Activated T-cell treated with anti-CD3 and anti-CD28 coated beads, Interleukin-2, amount 50 U/mL, for 4 hours (primary cell): Measurements from ENCODE around the gene PARP8. TPM values are rescaled to one million over a fixed set of nuclear protein-coding genes. Genes with fewer than 3 reads are reported as not detected.

Source experiments
- ATAC-seq, 2 donors: fragments of 200-7000 bp; cut with Tn5 transposase; one replicate each; pipeline ENCODE4 v1.10.0; 2021
- DNase-seq: peaks from one replicate; pipeline ENCODE4 v3.0.0-alpha.2; 2020
- H3K27me3 Mint-ChIP-seq: one replicate; pipeline ENCODE4 v1.8.0; 2021; ENCODE audit warnings: low read depth, mixed read lengths
- H3K36me3 Mint-ChIP-seq: one replicate; pipeline ENCODE4 v1.8.0; 2022; ENCODE audit warnings: mixed read lengths; ENCODE audit not compliant: insufficient read depth
- H3K4me1 Mint-ChIP-seq: one replicate; pipeline ENCODE4 v1.8.0; 2021; ENCODE audit warnings: low read depth, mixed read lengths
- H3K4me3 Mint-ChIP-seq: one replicate; pipeline ENCODE4 v1.8.0; 2021; ENCODE audit warnings: mild to moderate bottlenecking, moderate library complexity, mixed read lengths
- H3K9me3 Mint-ChIP-seq: one replicate; pipeline ENCODE4 v1.8.0; 2021; ENCODE audit warnings: mixed read lengths
- total RNA-seq, 3 donors: library from RNA; stranded (reverse); gene quantifications; one replicate each; pipeline ENCODE4 v1.2.1, GENCODE V29; 2021

Gene PARP8
- total RNA-seq, 3 donors from 2014 or later = 12.4 to 22.3 (median 19.8) TPM

DNA sequence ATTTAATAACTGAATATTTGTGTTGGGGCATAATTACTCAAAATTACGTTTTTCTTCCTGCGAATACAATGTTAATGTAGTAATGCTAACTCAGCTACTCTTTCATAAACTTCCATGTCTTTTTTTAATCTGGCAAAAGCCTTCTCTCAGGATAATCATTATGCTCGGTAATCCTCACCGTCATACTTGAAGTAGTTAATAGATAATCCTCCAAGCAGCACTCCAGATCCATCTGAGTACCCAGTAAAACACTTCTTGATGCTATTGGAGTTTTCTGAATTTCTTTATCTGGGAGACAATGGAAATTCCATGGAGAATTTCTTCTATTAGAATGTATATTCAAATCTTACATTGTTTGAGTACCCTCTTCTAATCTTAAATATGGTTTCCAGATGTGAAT is 34.3 kb downstream of the PARP8 start:
- no peaks in the 10 kb centered on the region for H3K9me3 Mint-ChIP-seq
- no peaks in the 10 kb centered on the region for H3K27me3 Mint-ChIP-seq
- H3K4me1 Mint-ChIP-seq = peaks cover 82% of the 10 kb centered on the region
- ATAC-seq = no peak
- peaks cover 23% of the 10 kb centered on the region for H3K36me3 Mint-ChIP-seq
- H3K4me3 Mint-ChIP-seq = no peak overlapping the region
- no peak for DNase-seq

DNA sequence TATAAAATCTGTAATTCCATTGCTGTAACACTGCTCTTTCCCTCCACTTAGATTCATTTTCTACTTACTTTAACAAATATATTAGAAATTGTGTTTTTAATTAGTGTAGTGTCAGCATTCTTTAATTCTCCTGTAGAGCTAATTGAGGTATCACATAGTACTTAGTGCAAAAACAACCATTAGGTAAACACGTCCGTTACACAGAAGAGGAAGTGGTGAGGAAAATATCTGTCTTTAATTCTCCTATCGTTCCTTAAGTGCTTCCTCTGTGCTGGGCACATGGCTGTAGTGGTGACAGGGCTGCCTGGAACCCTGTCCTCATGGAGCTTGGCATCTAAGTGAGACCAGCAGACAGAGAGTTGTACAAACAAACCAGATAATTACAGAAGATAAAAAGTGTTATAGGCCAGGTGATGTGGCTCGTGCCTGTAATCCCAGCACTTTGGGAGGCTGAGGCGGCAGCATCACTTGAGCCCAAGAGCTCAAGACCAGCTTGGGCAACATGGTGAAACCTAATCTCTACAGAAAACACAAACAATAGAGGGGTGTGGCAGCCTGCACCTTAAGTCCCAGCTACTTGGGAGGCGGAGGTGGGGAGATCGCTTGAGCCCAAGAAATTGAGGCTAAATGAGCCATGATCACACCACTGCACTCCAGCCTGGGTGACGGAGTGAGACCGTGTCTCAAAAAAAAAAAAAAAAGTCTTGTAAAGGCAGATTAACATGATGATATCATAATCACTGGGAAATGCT is 36.4 kb downstream of the PARP8 start:
- Mint-ChIP-seq H3K36me3 (peaks cover 18% of the 10 kb centered on the region), H3K4me3 (peak overlapping the region; percentile 58), H3K4me1 (peaks cover 88% of the 10 kb centered on the region), H3K9me3 (no peaks in the 10 kb centered on the region), H3K27me3 (no peaks in the 10 kb centered on the region)
- no peak for ATAC-seq
- DNase-seq = no peak

GRCh38 chr5:50703367-50703666 is 36.9 kb downstream of the PARP8 start:
- Mint-ChIP-seq H3K4me3 (no peak overlapping the region), H3K4me1 (peaks cover 88% of the 10 kb centered on the region), H3K27me3 (no peaks in the 10 kb centered on the region), H3K36me3 (peaks cover 14% of the 10 kb centered on the region), H3K9me3 (no peaks in the 10 kb centered on the region)
- DNase-seq (no peak), ATAC-seq (no peak)

- no peaks in the 10 kb centered on the region for H3K27me3 Mint-ChIP-seq
- no peak overlapping the region for H3K4me3 Mint-ChIP-seq
- ATAC-seq = no peak
- H3K4me1 Mint-ChIP-seq = peaks cover 88% of the 10 kb centered on the region
- DNase-seq = no peak
- H3K36me3 Mint-ChIP-seq = peaks cover 8% of the 10 kb centered on the region
- H3K9me3 Mint-ChIP-seq = no peaks in the 10 kb centered on the region
Measured at GRCh38 chr5:50704730-50705129, 38.3 kb downstream of the PARP8 start.

DNA sequence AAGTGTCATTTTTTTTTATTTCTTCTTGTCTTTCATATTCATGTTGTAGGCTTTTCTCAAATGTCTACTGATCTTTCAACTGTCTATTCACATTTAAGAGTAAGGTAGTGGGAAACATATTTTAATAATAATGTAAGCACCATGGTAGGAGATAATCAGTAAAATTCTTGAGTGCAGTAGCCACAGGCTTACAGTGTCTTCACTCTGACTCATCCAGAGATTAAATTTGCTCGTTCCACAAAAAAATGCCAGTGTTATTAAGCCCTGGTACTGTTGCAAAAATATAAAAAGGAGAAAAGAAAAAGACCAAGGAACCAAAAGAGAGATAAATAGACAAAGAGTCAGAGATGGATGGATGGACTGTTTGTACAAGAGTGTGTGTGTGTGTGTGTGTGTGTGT is 43.0 kb downstream of the PARP8 start:
- DNase-seq (no peak), ATAC-seq (no peak)
- H3K4me3 Mint-ChIP-seq = peak overlapping the region; percentile 57
- peaks cover 83% of the 10 kb centered on the region for H3K4me1 Mint-ChIP-seq
- peaks cover 4% of the 10 kb centered on the region for H3K36me3 Mint-ChIP-seq
- H3K9me3 Mint-ChIP-seq = no peaks in the 10 kb centered on the region
- no peaks in the 10 kb centered on the region for H3K27me3 Mint-ChIP-seq

GRCh38 chr5:50710838-50711237 is 44.4 kb downstream of the PARP8 start:
- peaks cover 86% of the 10 kb centered on the region for H3K4me1 Mint-ChIP-seq
- H3K4me3 Mint-ChIP-seq = peak overlapping the region; percentile 70
- ATAC-seq = peak; percentile 7 to 21
- H3K9me3 Mint-ChIP-seq = no peaks in the 10 kb centered on the region
- no peaks in the 10 kb centered on the region for H3K27me3 Mint-ChIP-seq
- no peak for DNase-seq
- peaks cover 8% of the 10 kb centered on the region for H3K36me3 Mint-ChIP-seq

DNA sequence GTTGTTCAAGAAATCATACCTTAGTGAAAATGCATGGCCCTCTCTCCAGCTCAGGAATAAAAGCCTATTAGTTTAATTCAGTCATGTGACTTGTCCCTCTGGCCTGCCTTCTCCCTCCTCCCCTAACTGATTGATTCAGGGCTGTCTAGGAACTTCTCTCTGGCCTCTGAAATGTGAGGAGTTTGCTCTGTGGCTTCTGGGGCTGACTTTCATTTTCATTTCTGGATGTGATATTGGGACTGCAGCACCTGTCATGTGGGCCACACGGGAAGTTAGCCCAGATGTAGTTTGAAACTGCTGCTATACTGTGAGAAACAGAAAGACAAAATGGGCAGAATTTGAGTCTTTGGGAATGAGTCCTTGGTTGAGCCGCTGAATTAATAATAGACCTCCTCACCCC is 44.8 kb downstream of the PARP8 start:
- peak; percentile 94 to 96 for ATAC-seq
- H3K36me3 Mint-ChIP-seq = peaks cover 8% of the 10 kb centered on the region

GRCh38 chr5:50712479-50712878 is 46.0 kb downstream of the PARP8 start:
- H3K36me3 Mint-ChIP-seq = peaks cover 11% of the 10 kb centered on the region
- ATAC-seq (no peak), DNase-seq (no peak)
- peaks cover 87% of the 10 kb centered on the region for H3K4me1 Mint-ChIP-seq
- no peak overlapping the region for H3K4me3 Mint-ChIP-seq
- no peaks in the 10 kb centered on the region for H3K9me3 Mint-ChIP-seq
- H3K27me3 Mint-ChIP-seq = no peaks in the 10 kb centered on the region

More for the DNA sequence above, 44.8 kb downstream of the PARP8 start:
- Mint-ChIP-seq H3K27me3 (no peaks in the 10 kb centered on the region), H3K4me3 (peak overlapping the region; percentile 70), H3K4me1 (peaks cover 87% of the 10 kb centered on the region), H3K9me3 (no peaks in the 10 kb centered on the region)
- peak; percentile 29 for DNase-seq

DNA sequence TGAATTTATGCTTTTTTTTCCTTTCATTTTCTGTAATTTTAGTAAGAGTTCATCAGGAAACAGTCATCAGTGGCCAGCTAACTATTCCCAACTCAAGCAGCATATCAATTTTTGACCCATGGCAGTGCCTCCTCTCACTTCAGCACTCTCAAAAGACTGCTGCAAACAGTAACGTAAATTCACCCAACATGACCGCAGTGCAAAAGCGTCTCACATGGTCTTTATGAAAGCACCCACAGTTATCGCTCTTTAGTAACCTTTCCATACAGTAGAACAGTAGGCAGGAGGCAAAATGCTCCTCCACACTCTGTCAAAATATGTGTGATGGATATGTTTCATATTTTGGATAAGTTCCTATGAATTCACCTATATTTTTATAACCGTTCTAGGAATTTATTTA is 48.6 kb downstream of the PARP8 start:
- no peak overlapping the region for H3K4me3 Mint-ChIP-seq
- ATAC-seq (no peak), DNase-seq (no peak)
- H3K36me3 Mint-ChIP-seq = peaks cover 20% of the 10 kb centered on the region
- H3K9me3 Mint-ChIP-seq = no peaks in the 10 kb centered on the region
- no peaks in the 10 kb centered on the region for H3K27me3 Mint-ChIP-seq
- peaks cover 84% of the 10 kb centered on the region for H3K4me1 Mint-ChIP-seq

GRCh38 chr5:50716134-50716533 is 49.7 kb downstream of the PARP8 start:
- ATAC-seq (no peak), DNase-seq (no peak)
- no peak overlapping the region for H3K4me3 Mint-ChIP-seq
- no peaks in the 10 kb centered on the region for H3K9me3 Mint-ChIP-seq
- no peaks in the 10 kb centered on the region for H3K27me3 Mint-ChIP-seq
- peaks cover 22% of the 10 kb centered on the region for H3K36me3 Mint-ChIP-seq
- H3K4me1 Mint-ChIP-seq = peaks cover 86% of the 10 kb centered on the region

GRCh38 chr5:50717651-50718050 is 51.2 kb downstream of the PARP8 start:
- no peak for DNase-seq
- Mint-ChIP-seq H3K27me3 (no peaks in the 10 kb centered on the region), H3K4me3 (no peak overlapping the region), H3K36me3 (peaks cover 24% of the 10 kb centered on the region), H3K9me3 (no peaks in the 10 kb centered on the region), H3K4me1 (peaks cover 85% of the 10 kb centered on the region)
- ATAC-seq = peak in 1 of 2 donors; percentile 50

- ATAC-seq (no peak), DNase-seq (no peak)
- Mint-ChIP-seq H3K27me3 (no peaks in the 10 kb centered on the region), H3K36me3 (peaks cover 18% of the 10 kb centered on the region), H3K4me3 (no peak overlapping the region), H3K4me1 (peaks cover 78% of the 10 kb centered on the region), H3K9me3 (no peaks in the 10 kb centered on the region)
Measured at GRCh38 chr5:50720061-50720710, 53.7 kb downstream of the PARP8 start.

- Mint-ChIP-seq H3K4me3 (no peak overlapping the region), H3K9me3 (no peaks in the 10 kb centered on the region), H3K36me3 (peaks cover 18% of the 10 kb centered on the region), H3K27me3 (no peaks in the 10 kb centered on the region), H3K4me1 (peaks cover 76% of the 10 kb centered on the region)
- DNase-seq = no peak
- no peak for ATAC-seq
Measured at GRCh38 chr5:50722223-50722622, 55.8 kb downstream of the PARP8 start.

DNA sequence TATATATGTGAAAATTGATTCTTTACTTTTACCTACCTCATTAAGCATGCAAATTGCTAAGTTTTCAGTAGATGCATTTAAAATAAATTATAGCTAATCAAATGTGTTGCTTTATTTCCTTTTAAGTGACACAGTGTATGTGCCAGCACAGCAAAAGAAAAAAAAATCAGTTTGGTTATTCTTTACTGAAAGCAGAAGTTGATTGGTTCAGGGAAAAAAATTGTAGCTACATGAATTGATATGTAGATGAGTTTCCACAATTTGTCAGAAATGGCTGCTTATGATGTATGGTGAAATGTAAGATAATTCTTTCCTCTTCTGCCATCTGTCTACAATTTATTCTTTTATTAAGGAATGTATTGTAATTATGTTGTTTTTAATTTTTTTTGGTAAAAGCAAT is 57.8 kb downstream of the PARP8 start:
- Mint-ChIP-seq H3K36me3 (peaks cover 6% of the 10 kb centered on the region), H3K4me3 (no peak overlapping the region), H3K4me1 (peaks cover 72% of the 10 kb centered on the region), H3K27me3 (no peaks in the 10 kb centered on the region), H3K9me3 (no peaks in the 10 kb centered on the region)
- ATAC-seq = no peak
- no peak for DNase-seq

- Mint-ChIP-seq H3K4me3 (no peak overlapping the region), H3K36me3 (peaks cover 4% of the 10 kb centered on the region), H3K4me1 (peaks cover 65% of the 10 kb centered on the region), H3K27me3 (no peaks in the 10 kb centered on the region), H3K9me3 (no peaks in the 10 kb centered on the region)
- DNase-seq (no peak), ATAC-seq (no peak)
Measured at GRCh38 chr5:50725800-50726474, 59.5 kb downstream of the PARP8 start.
